OCI-LY7 (cell line): ENCODE results near the gene FRS2.

Experiments used
- EZH2phosphoT487 ChIP-seq: fragments of 200-600 bp; sonication (generic); IDR thresholded peaks from 2 replicates; pipeline ENCODE4 v1.6.1; 2018; ENCODE audit warnings: low read depth, borderline replicate concordance, mild to moderate bottlenecking, mixed run types, antibody characterized with exemption, low read length, moderate library complexity, mixed read lengths
- TF ChIP-seq, protein P1 (sequence below): fragments of 200-600 bp; sonication (generic); conservative IDR thresholded peaks from 2 replicates; pipeline ENCODE4 v1.5.1; 2014; ENCODE audit warnings: mild to moderate bottlenecking, antibody characterized with exemption, low read length, moderate library complexity, mixed read lengths

DNA sequence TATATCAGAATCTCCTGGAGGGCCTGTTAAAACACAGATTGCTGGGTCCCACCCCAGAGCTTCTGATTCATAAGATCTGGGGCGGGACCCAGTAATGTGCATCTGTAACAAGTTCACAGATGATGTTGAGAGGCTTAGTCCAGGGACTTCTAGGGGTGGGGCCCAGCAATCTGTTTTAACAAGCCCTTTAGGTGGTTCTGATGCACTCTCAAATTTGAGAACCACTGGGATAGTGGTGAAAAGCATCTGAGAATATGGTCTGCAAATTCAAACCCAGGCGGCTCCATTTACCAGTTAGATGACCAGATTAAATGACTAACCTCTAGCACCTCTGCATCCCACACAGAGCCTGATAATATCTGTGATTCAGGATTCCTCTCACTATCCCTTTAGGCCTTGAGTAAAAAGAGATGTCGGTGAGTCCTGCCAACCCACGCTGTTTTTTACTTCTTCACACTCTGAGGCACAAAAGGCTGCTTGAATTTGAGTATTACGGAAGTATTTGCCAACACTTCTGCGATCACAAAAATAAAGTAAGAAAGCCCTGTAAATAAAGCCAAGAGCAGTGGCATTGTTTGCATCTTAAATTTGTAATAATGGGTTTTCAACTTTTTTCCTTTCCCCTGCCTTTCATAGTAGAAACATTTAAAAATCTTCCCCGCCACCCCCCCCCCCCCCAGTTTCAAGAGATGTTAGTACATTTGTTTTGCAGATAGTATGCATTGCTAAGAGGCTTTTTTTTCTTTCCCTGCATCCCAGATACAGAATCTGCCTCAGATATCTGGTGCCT lies 1.8 kb upstream of the FRS2 start:
- TF ChIP-seq, protein P1, sequence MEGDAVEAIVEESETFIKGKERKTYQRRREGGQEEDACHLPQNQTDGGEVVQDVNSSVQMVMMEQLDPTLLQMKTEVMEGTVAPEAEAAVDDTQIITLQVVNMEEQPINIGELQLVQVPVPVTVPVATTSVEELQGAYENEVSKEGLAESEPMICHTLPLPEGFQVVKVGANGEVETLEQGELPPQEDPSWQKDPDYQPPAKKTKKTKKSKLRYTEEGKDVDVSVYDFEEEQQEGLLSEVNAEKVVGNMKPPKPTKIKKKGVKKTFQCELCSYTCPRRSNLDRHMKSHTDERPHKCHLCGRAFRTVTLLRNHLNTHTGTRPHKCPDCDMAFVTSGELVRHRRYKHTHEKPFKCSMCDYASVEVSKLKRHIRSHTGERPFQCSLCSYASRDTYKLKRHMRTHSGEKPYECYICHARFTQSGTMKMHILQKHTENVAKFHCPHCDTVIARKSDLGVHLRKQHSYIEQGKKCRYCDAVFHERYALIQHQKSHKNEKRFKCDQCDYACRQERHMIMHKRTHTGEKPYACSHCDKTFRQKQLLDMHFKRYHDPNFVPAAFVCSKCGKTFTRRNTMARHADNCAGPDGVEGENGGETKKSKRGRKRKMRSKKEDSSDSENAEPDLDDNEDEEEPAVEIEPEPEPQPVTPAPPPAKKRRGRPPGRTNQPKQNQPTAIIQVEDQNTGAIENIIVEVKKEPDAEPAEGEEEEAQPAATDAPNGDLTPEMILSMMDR = no peak
- TF ChIP-seq EZH2phosphoT487 = no peak
